ENCODE results near the gene MEGF10.
A peak's percentile ranks its signal among the peaks of the same experiment; 100 is the strongest.

Gene MEGF10

GRCh38 chr5:127400946-127401670 is 110.5 kb downstream of the MEGF10 start:
- Histone ChIP-seq H3K27me3 (ENCODE audit: insufficient read depth, poor library complexity, severe bottlenecking) (peaks cover 2% of the 10 kb centered on the region), H3K27ac (ENCODE audit: poor library complexity, severe bottlenecking) (no peak overlapping the region), H3K4me3 (ENCODE audit: severe bottlenecking) (no peak overlapping the region), H3K9me3 (ENCODE audit: severe bottlenecking) (no peaks in the 10 kb centered on the region), H3K4me1 (ENCODE audit: insufficient read depth, poor library complexity, severe bottlenecking) (no peaks in the 10 kb centered on the region), H3K36me3 (ENCODE audit: low read depth) (no peaks in the 10 kb centered on the region)
- no peak for ATAC-seq (ENCODE audit: low read depth)
- no peak for DNase-seq (ENCODE audit: low spot score)
- TF ChIP-seq CTCF (IDR thresholded peaks at IDR 0.05; ENCODE audit: poor library complexity, severe bottlenecking) = no peak

GRCh38 chr5:127402361-127402760 is 111.8 kb downstream of the MEGF10 start:
- Histone ChIP-seq H3K36me3 (ENCODE audit: low read depth) (no peaks in the 10 kb centered on the region), H3K27ac (ENCODE audit: poor library complexity, severe bottlenecking) (no peak overlapping the region), H3K4me3 (ENCODE audit: severe bottlenecking) (no peak overlapping the region), H3K9me3 (ENCODE audit: severe bottlenecking) (no peaks in the 10 kb centered on the region), H3K4me1 (ENCODE audit: insufficient read depth, poor library complexity, severe bottlenecking) (no peaks in the 10 kb centered on the region), H3K27me3 (ENCODE audit: insufficient read depth, poor library complexity, severe bottlenecking) (peaks cover 2% of the 10 kb centered on the region)
- ATAC-seq (ENCODE audit: low read depth) (no peak), DNase-seq (ENCODE audit: low spot score) (no peak)
- TF ChIP-seq CTCF (IDR thresholded peaks at IDR 0.05; ENCODE audit: poor library complexity, severe bottlenecking) = no peak

- Histone ChIP-seq H3K4me3 (ENCODE audit: severe bottlenecking) (no peak overlapping the region), H3K4me1 (ENCODE audit: insufficient read depth, poor library complexity, severe bottlenecking) (no peaks in the 10 kb centered on the region), H3K27ac (ENCODE audit: poor library complexity, severe bottlenecking) (no peak overlapping the region), H3K9me3 (ENCODE audit: severe bottlenecking) (no peaks in the 10 kb centered on the region), H3K36me3 (ENCODE audit: low read depth) (no peaks in the 10 kb centered on the region), H3K27me3 (ENCODE audit: insufficient read depth, poor library complexity, severe bottlenecking) (peaks cover 2% of the 10 kb centered on the region)
- no peak for ATAC-seq (ENCODE audit: low read depth)
- no peak for TF ChIP-seq CTCF (IDR thresholded peaks at IDR 0.05; ENCODE audit: poor library complexity, severe bottlenecking)
- DNase-seq (ENCODE audit: low spot score) = no peak
Measured at GRCh38 chr5:127404190-127404589, 113.6 kb downstream of the MEGF10 start.

GRCh38 chr5:127406326-127407121 is 115.9 kb downstream of the MEGF10 start:
- no peak overlapping the region for H3K27ac ChIP-seq (ENCODE audit: poor library complexity, severe bottlenecking)
- DNase-seq (ENCODE audit: low spot score) (no peak), ATAC-seq (ENCODE audit: low read depth) (peak; percentile 21; the same call in 1 of the 3 replicates)
- H3K4me3 ChIP-seq (ENCODE audit: severe bottlenecking) = no peak overlapping the region
- H3K9me3 ChIP-seq (ENCODE audit: severe bottlenecking) = no peaks in the 10 kb centered on the region
- TF ChIP-seq CTCF (IDR thresholded peaks at IDR 0.05; ENCODE audit: poor library complexity, severe bottlenecking) = no peak
- no peaks in the 10 kb centered on the region for H3K27me3 ChIP-seq (ENCODE audit: insufficient read depth, poor library complexity, severe bottlenecking)
- no peaks in the 10 kb centered on the region for H3K4me1 ChIP-seq (ENCODE audit: insufficient read depth, poor library complexity, severe bottlenecking)
- H3K36me3 ChIP-seq (ENCODE audit: low read depth) = no peaks in the 10 kb centered on the region
